OCI-LY1 (cell line): Measurements from ENCODE around the gene SLC7A14.

ENCODE experiments used
- H2AFZ ChIP-seq: fragments of 200-600 bp; sonication (generic), shearing (Covaris generic); 2 replicates; pipeline ENCODE4 v1.6.0; 2014; ENCODE audit warnings: antibody characterized with exemption, mild to moderate bottlenecking, low read length
- H3F3A ChIP-seq: fragments of 200-600 bp; sonication (generic), shearing (Covaris generic); 2 replicates; pipeline ENCODE4 v1.6.0; 2014; ENCODE audit warnings: mild to moderate bottlenecking, antibody characterized with exemption, low read length, moderate library complexity; ENCODE audit not compliant: insufficient read depth
- H3K27ac ChIP-seq: fragments of 200-600 bp; sonication (generic); 2 replicates; pipeline ENCODE4 v1.5.1; 2014; ENCODE audit warnings: low read length, mixed run types, mild to moderate bottlenecking, low read depth; ENCODE audit not compliant: poor library complexity, severe bottlenecking
- H3K27me3 ChIP-seq: fragments of 200-600 bp; sonication (generic); 2 replicates; pipeline ENCODE4 v1.6.0; 2014; ENCODE audit warnings: antibody characterized with exemption, mild to moderate bottlenecking, low read length, moderate library complexity; ENCODE audit not compliant: insufficient read depth
- H3K36me3 ChIP-seq: fragments of 200-600 bp; sonication (generic); 2 replicates; pipeline ENCODE4 v1.6.1; 2014; ENCODE audit warnings: mild to moderate bottlenecking, antibody characterized with exemption, low read length, moderate library complexity, mixed read lengths; ENCODE audit not compliant: insufficient read depth
- H3K4me1 ChIP-seq: fragments of 200-600 bp; sonication (generic); 2 replicates; pipeline ENCODE4 v1.5.1; 2014; ENCODE audit warnings: mild to moderate bottlenecking, low read length, moderate library complexity; ENCODE audit not compliant: insufficient read depth, severe bottlenecking
- H3K4me2 ChIP-seq: fragments of 200-600 bp; sonication (generic), shearing (Covaris generic); 2 replicates; pipeline ENCODE4 v1.6.1; 2014; ENCODE audit warnings: low read length
- H3K4me3 ChIP-seq: fragments of 200-600 bp; sonication (generic); 2 replicates; pipeline ENCODE4 v1.5.1; 2014; ENCODE audit warnings: low read length, low read depth, mild to moderate bottlenecking, mixed read lengths; ENCODE audit not compliant: poor library complexity, severe bottlenecking
- H3K79me2 ChIP-seq: fragments of 200-600 bp; shearing (Covaris generic); 2 replicates; pipeline ENCODE4 v1.6.1; 2016; ENCODE audit warnings: mixed run types, low read length, mixed read lengths; ENCODE audit not compliant: insufficient read depth
- H3K9ac ChIP-seq: fragments of 200-600 bp; sonication (generic), shearing (Covaris generic); 2 replicates; pipeline ENCODE4 v1.6.1; 2014; ENCODE audit warnings: mild to moderate bottlenecking, low read length, mixed read lengths
- H3K9me2 ChIP-seq: fragments of 200-600 bp; sonication (generic), shearing (Covaris generic); 2 replicates; pipeline ENCODE4 v1.6.1; 2014; ENCODE audit warnings: low read depth, mild to moderate bottlenecking, low read length, mixed read lengths
- H3K9me3 ChIP-seq: fragments of 200-600 bp; shearing (Covaris generic); 2 replicates; pipeline ENCODE4 v1.6.1; 2014; ENCODE audit warnings: low read length, mixed read lengths
- H4K20me1 ChIP-seq: fragments of 200-600 bp; sonication (generic), shearing (Covaris generic); 2 replicates; pipeline ENCODE4 v1.6.0; 2016; ENCODE audit warnings: mild to moderate bottlenecking, low read length; ENCODE audit not compliant: insufficient read depth
- CTCF ChIP-seq: fragments of 200-600 bp; sonication (generic), shearing (Covaris generic); IDR thresholded peaks from 2 replicates; pipeline ENCODE4 v1.5.1; 2017; ENCODE audit warnings: mild to moderate bottlenecking, antibody characterized with exemption, low read length, moderate library complexity, mixed read lengths
- EZH2 ChIP-seq: fragments of 200-600 bp; sonication (generic), shearing (Covaris generic); IDR thresholded peaks from 2 replicates; pipeline ENCODE4 v1.8.0; 2017; ENCODE audit warnings: borderline replicate concordance, mixed run types, mild to moderate bottlenecking, antibody characterized with exemption, low read length, moderate library complexity, mixed read lengths

Gene SLC7A14

GRCh38 chr3:170450039-170450438 lies 135.8 kb downstream of the SLC7A14 start:
- Histone ChIP-seq H3K9me3 (no peaks in the 10 kb centered on the region), H3K9ac (no peak overlapping the region), H3K4me3 (no peak overlapping the region), H4K20me1 (no peaks in the 10 kb centered on the region), H3K4me2 (no peak overlapping the region), H3K79me2 (no peaks in the 10 kb centered on the region), H3F3A (no peaks in the 10 kb centered on the region), H3K4me1 (no peaks in the 10 kb centered on the region), H3K27ac (no peak overlapping the region), H3K27me3 (no peaks in the 10 kb centered on the region), H2AFZ (no peak overlapping the region), H3K9me2 (no peaks in the 10 kb centered on the region), H3K36me3 (no peaks in the 10 kb centered on the region)
- no peak for TF ChIP-seq CTCF
- no peak for TF ChIP-seq EZH2

GRCh38 chr3:170448584-170448983 lies 137.3 kb downstream of the SLC7A14 start:
- H4K20me1 ChIP-seq: no peaks in the 10 kb centered on the region
- H3K9me3 ChIP-seq: no peaks in the 10 kb centered on the region
- 0 out of 2 replicates have a peak, but pooled peaks cover 3% of the 10 kb centered on the region for H3K27me3 ChIP-seq
- TF ChIP-seq CTCF: no peak
- TF ChIP-seq EZH2: no peak
- H3K9me2 ChIP-seq: no peaks in the 10 kb centered on the region
- H2AFZ ChIP-seq: no peak overlapping the region
- H3F3A ChIP-seq: no peaks in the 10 kb centered on the region
- no peak overlapping the region for H3K9ac ChIP-seq
- H3K4me3 ChIP-seq: no peak overlapping the region
- no peak overlapping the region for H3K27ac ChIP-seq
- H3K4me1 ChIP-seq: no peaks in the 10 kb centered on the region
- H3K36me3 ChIP-seq: no peaks in the 10 kb centered on the region
- H3K4me2 ChIP-seq: no peak overlapping the region
- H3K79me2 ChIP-seq: no peaks in the 10 kb centered on the region

DNA sequence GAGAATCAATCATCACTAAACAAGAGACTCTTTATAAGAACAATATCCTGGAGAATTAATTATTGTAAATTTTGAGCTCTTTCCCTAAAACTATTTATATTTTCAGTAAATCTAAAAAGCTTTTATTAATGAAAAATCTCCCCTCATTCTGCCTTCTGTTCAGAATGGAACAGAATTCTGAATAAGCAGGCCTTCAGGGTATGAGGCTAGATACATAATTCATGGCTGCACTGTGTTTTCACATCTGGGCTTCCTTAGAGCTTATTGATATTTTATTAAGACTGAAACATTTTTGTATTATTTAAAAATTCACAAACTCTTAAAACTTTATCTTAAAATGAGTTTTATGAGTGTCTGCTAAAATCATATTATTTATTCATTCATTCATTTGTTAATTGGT lies 142.4 kb downstream of the SLC7A14 start:
- no peaks in the 10 kb centered on the region for H3K4me1 ChIP-seq
- no peaks in the 10 kb centered on the region for H3K9me2 ChIP-seq
- H4K20me1 ChIP-seq: no peaks in the 10 kb centered on the region

More for the DNA sequence above, 142.4 kb downstream of the SLC7A14 start:
- H3K79me2 ChIP-seq: no peaks in the 10 kb centered on the region
- H3K9me3 ChIP-seq: no peaks in the 10 kb centered on the region
- H3K27me3 ChIP-seq: peaks cover 13% of the 10 kb centered on the region; the same call in 1 of the 2 replicates
- no peak overlapping the region for H3K4me2 ChIP-seq
- no peak overlapping the region for H3K9ac ChIP-seq
- H3K4me3 ChIP-seq: no peak overlapping the region
- H3F3A ChIP-seq: no peaks in the 10 kb centered on the region
- no peaks in the 10 kb centered on the region for H3K36me3 ChIP-seq
- H2AFZ ChIP-seq: no peak overlapping the region
- TF ChIP-seq EZH2 (no peak), CTCF (no peak)
- no peak overlapping the region for H3K27ac ChIP-seq
